Loucy (cell line): ENCODE results near the gene SLC12A5.

Experiments used
- EZH2phosphoT487 ChIP-seq: fragments of 200-600 bp; IDR thresholded peaks from 2 replicates; pipeline ENCODE4 v1.6.1; 2018; ENCODE audit warnings: antibody characterized with exemption, mild to moderate bottlenecking, moderate library complexity, borderline replicate concordance
- TF ChIP-seq, protein P1 (sequence below): fragments of 200-600 bp; sonication (generic); conservative IDR thresholded peaks from 2 replicates; pipeline ENCODE4 v1.5.1; 2014; ENCODE audit warnings: mild to moderate bottlenecking, antibody characterized with exemption, low read length

DNA sequence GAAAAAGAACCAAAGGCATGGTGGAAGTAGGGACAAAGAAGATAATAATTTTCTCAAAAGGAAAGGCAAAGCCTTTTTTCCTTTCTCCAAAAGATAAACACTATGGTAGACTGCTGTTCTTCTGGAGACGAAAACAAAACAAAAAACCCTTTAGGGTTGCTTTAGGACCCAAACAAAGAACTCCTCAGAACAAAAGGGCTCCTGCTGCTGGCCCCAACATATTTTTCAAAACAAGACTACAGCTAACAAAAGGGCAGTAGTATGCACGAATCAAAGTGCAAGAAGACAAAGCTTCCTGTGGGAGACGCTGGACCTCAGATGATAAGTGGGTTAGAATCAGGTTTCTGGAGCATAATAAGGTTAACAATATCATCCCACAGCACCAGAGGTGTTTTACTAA lies 45.0 kb downstream of the SLC12A5 start:
- TF ChIP-seq, protein P1, sequence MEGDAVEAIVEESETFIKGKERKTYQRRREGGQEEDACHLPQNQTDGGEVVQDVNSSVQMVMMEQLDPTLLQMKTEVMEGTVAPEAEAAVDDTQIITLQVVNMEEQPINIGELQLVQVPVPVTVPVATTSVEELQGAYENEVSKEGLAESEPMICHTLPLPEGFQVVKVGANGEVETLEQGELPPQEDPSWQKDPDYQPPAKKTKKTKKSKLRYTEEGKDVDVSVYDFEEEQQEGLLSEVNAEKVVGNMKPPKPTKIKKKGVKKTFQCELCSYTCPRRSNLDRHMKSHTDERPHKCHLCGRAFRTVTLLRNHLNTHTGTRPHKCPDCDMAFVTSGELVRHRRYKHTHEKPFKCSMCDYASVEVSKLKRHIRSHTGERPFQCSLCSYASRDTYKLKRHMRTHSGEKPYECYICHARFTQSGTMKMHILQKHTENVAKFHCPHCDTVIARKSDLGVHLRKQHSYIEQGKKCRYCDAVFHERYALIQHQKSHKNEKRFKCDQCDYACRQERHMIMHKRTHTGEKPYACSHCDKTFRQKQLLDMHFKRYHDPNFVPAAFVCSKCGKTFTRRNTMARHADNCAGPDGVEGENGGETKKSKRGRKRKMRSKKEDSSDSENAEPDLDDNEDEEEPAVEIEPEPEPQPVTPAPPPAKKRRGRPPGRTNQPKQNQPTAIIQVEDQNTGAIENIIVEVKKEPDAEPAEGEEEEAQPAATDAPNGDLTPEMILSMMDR = no peak
- TF ChIP-seq EZH2phosphoT487 = no peak
